Tongue (tissue), 2 donors: ENCODE data around the gene TIMP2. TPM values are rescaled to one million over a fixed set of nuclear protein-coding genes. Genes with fewer than 3 reads are reported as not detected.

Experiments
- DNase-seq: peaks from one replicate; pipeline ENCODE4 v3.0.0-alpha.2; 2015
- total RNA-seq: library from RNA; depleted of rRNA; stranded (reverse); fragments of >200 nt; gene quantifications from one replicate; pipeline ENCODE4 v1.2.3, GENCODE V29; 2014

The TIMP2 gene
- total RNA-seq, 1 donor from 2014 or later: 93.3 TPM

DNA sequence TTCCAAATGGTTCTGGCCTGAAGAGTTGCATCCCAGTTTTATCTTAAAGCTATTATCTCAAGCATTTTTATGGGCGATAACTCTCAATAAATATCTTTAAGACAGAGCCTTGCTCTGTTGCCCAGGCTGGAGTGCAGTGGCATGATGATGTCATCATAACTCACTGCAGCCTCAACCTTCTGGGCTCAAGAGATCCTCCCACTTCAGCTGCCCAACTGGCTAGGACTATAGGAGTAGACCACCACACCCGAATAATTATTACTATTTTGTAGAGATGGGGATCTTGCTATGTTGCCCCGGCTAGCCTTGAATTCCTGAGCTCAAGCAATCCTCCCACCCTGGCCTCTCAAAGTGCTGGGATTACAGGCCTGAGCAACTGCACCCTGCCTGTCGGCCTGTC is 117.0 kb downstream of the TIMP2 start:
- DNase-seq: no peak

DNA sequence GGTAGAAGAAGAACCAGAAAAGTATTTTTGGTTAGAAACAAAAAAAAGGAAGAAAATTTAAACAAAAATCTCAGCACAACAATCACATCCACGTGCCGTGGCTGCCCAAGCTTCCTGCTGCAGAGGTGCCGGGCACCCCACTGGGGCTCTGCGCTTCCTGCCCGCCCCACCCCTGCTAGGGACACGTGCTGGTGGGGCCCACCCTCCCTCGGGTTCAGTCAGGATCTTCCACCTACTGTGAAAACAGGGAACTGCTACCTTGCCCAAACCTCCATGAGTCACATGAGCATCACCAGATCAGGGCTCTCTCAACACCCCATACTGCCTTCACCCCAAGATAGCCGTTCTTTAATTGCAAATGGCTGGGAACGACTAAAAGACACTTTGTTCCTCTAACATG is 118.7 kb downstream of the TIMP2 start:
- no peak for DNase-seq

DNA sequence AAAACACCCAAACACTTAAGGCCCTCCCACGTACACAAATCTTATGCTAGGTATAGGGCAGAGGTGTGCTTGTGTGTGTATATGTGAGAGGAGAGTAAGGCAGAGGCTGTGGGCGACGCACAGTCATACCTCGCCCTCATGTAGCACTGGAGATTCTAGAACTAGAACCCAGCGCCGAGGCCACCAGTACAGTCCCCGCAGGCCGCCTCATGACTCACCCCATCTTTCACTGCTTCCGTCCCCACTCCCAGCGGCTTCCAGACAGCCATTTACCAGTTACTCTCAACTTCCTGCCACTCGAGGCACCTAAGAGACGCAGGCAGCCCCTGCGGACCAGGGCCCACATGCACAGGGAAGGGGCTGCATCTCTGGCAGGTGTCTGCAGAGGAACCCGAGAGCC is 119.9 kb downstream of the TIMP2 start:
- no peak for DNase-seq

DNA sequence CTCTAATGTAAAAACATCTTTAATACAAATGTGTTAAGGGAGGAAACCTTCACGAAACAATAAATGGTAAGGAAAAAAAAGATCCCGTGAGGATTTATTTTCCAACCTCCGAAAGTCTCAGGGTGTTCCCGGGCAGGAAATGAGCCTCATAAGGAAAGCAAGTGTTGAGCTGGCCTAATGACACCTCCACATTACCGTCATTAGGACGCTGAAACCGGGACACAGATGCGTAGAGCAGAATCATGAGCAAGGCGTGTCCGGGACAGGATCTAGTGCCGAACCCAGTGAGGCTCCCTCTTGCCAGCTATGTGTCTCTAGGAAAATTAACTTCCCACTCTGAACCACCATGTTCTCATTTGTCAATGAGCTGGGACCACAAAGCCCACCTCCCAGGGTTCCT is 120.4 kb downstream of the TIMP2 start:
- DNase-seq: no peak

DNA sequence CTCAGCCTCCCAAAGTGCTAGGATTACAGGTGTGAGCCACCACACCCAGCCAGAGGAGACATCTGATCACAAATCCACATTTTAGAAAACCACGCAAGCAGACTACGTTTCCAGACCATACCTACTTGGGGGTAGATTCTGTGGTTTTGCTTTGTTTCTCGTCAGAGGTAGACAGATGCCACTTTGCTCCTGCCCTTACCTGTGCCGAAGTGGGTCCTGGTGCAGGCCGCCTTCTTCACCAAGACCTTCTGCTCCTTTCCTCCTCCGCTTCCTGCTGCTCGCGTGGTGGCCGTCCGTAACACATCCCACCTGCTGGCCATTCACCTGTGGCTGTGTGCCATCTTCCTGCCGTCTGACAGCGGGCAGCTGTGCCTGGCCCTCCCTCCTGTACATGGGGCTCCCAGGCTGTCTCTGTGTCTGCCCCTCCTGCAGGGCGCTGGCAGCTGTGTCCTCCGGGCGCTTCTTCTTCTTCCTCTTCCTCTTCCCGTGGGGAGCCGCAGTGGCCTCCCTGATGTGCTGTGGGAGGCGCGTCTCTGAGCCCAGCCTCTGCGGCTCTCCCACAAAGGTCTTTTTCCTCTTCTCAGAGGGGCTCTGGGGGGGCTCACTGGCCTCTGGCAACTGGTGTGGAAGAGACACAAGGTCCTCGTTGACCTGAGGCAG is 121.9 kb downstream of the TIMP2 start:
- no peak for DNase-seq

Other genes starting within 250 kb of the TIMP2 start
- 43.1 TPM for gene CYTH1, start 143.1 kb downstream of the TIMP2 start, total RNA-seq
- gene USP36, start 84.6 kb downstream of the TIMP2 start, total RNA-seq: 47.4 TPM
- gene CEP295NL, start 22.2 kb downstream of the TIMP2 start, total RNA-seq: 5.9 TPM
- 136 TPM for gene LGALS3BP, start 54.5 kb upstream of the TIMP2 start, total RNA-seq
- 36.1 TPM for gene CANT1, start 84.4 kb upstream of the TIMP2 start, total RNA-seq
- 15.8 TPM for gene C1QTNF1, start 98.8 kb upstream of the TIMP2 start, total RNA-seq
- 18.8 TPM for gene ENGASE, start 149.4 kb upstream of the TIMP2 start, total RNA-seq